HCT116 (cell line): ENCODE data around the gene DNM1. TPM values are rescaled to one million over a fixed set of nuclear protein-coding genes. Genes with fewer than 3 reads are reported as not detected.

Source experiments
- ATAC-seq: fragments of 200-7000 bp; cut with Tn5 transposase; 2 replicates; pipeline ENCODE4 v1.9.1; 2020; ENCODE audit warnings: mild to moderate bottlenecking, moderate library complexity
- BruUV-seq: library from RNA; stranded (reverse); fragments of 400-500 nt; replicated peaks from 2 replicates; lab custom pipeline; 2021; lab: Mats Ljungman, UMichigan
- CTCF ChIA-PET: fragments of 300-600 bp; sonication (Branson Sonifier 250); formaldehyde crosslinking; loops from one replicate; lab custom pipeline; 2021; ENCODE audit warnings: antibody characterized with exemption; lab: Charles Lee
- POLR2A ChIA-PET: fragments of 300-600, 350-600 bp; sonication (Branson Sonifier 250); formaldehyde crosslinking; loops from one replicate; lab custom pipeline; 2021; ENCODE audit warnings: antibody characterized with exemption; lab: Charles Lee
- RAD21 ChIA-PET, 2 experiments: fragments of 300-600 bp; sonication (Branson Sonifier 250); formaldehyde crosslinking; loops; one replicate each; lab custom pipeline; 2023; ENCODE audit warnings: low total read pairs in 2 of 2; ENCODE audit not compliant: uncharacterized antibody in 2 of 2, unreplicated experiment in 2 of 2, low non-redundant PET in 1 of 2; lab: Charles Lee
- DNase-seq: peaks from one replicate; pipeline ENCODE4 v3.0.0-alpha.2; 2010; ENCODE audit warnings: low read depth, low spot score
- H2AFZ ChIP-seq: fragments of 200-600 bp; shearing (Covaris generic), sonication (generic); 2 replicates; pipeline ENCODE4 v1.6.1; 2017; ENCODE audit warnings: low read depth, mixed run types, mixed read lengths, antibody characterized with exemption, low read length; ENCODE audit not compliant: poor library complexity, severe bottlenecking
- H3K27ac ChIP-seq: 2 replicates; pipeline ENCODE4 v1.5.1; 2012; ENCODE audit warnings: low read depth, low read length
- H3K27me3 ChIP-seq: fragments of 200-600 bp; sonication (generic); 2 replicates; pipeline ENCODE4 v1.6.1; 2016; ENCODE audit warnings: mixed run types, low read length, mixed read lengths; ENCODE audit not compliant: insufficient read depth
- H3K36me3 ChIP-seq, 2 experiments: fragments of 200-500 bp in 1 of 2; fragments of 200-600 bp in 1 of 2; sonication (Bioruptor generic) in 1 of 2; sonication (generic) in 1 of 2; 2 replicates each; pipeline versions ENCODE4 v1.5.1 to v1.6.1; 2014 to 2016; ENCODE audit warnings: low read length in 2 of 2, inconsistent platforms in 1 of 2, mixed read lengths in 1 of 2, mixed run types in 1 of 2; ENCODE audit not compliant: insufficient read depth in 2 of 2, control insufficient read depth in 1 of 2
- H3K4me1 ChIP-seq, 2 experiments: fragments of 200-600 bp in 1 of 2; sonication (generic) in 1 of 2; 2 replicates each; pipeline versions ENCODE4 v1.5.1 to v1.6.1; 2012 to 2017; ENCODE audit warnings: low read length in 2 of 2, inconsistent platforms in 1 of 2, mild to moderate bottlenecking in 1 of 2, mixed read lengths in 1 of 2, mixed run types in 1 of 2, moderate library complexity in 1 of 2; ENCODE audit not compliant: insufficient read depth in 2 of 2, control insufficient read depth in 1 of 2
- H3K4me2 ChIP-seq: fragments of 200-600 bp; sonication (generic); 2 replicates; pipeline ENCODE4 v1.6.1; 2017; ENCODE audit warnings: mixed run types, low read length, mixed read lengths
- H3K4me3 ChIP-seq, 2 experiments: fragments of 200-600 bp in 1 of 2; sonication (generic) in 1 of 2; replicated peaks in 1 of 2; 2 replicates each; pipeline ENCODE4 v1.5.1; 2011 to 2016; ENCODE audit warnings: low read length in 2 of 2, control low read depth in 1 of 2, low read depth in 1 of 2, mild to moderate bottlenecking in 1 of 2, mixed read lengths in 1 of 2, mixed run types in 1 of 2
- H3K79me2 ChIP-seq: fragments of 200-600 bp; sonication (generic); 2 replicates; pipeline ENCODE4 v1.6.1; 2017; ENCODE audit warnings: mild to moderate bottlenecking, mixed run types, low read length, moderate library complexity, mixed read lengths; ENCODE audit not compliant: insufficient read depth
- H3K9ac ChIP-seq: fragments of 200-600 bp; sonication (generic); 2 replicates; pipeline ENCODE4 v1.6.1; 2016; ENCODE audit warnings: low read length, mixed read lengths
- H3K9me2 ChIP-seq: fragments of 200-600 bp; sonication (generic), shearing (Covaris generic); 2 replicates; pipeline ENCODE4 v1.6.1; 2017; ENCODE audit warnings: mixed run types, mild to moderate bottlenecking, moderate library complexity; ENCODE audit not compliant: insufficient read depth
- H3K9me3 ChIP-seq, 2 experiments: fragments of 200-500 bp in 1 of 2; fragments of 200-600 bp in 1 of 2; sonication (Bioruptor generic) in 1 of 2; sonication (generic) in 1 of 2; 2 replicates each; pipeline ENCODE4 v1.6.1; 2014 to 2017; ENCODE audit warnings: low read length in 2 of 2, mixed read lengths in 2 of 2, inconsistent platforms in 1 of 2, low read depth in 1 of 2, mild to moderate bottlenecking in 1 of 2, mixed run types in 1 of 2, moderate library complexity in 1 of 2; ENCODE audit not compliant: control insufficient read depth in 1 of 2, insufficient read depth in 1 of 2
- H4K20me1 ChIP-seq: fragments of 200-600 bp; sonication (generic), shearing (Covaris generic); 2 replicates; pipeline ENCODE4 v1.6.1; 2017; ENCODE audit warnings: mixed run types, mild to moderate bottlenecking, moderate library complexity; ENCODE audit not compliant: insufficient read depth
- ATF3 ChIP-seq: IDR thresholded peaks from 2 replicates; pipeline ENCODE4 v1.6.1; 2012
- CBX3 ChIP-seq: IDR thresholded peaks from 2 replicates; pipeline ENCODE4 v1.6.1; 2012; ENCODE audit warnings: low read depth
- CEBPB ChIP-seq: IDR thresholded peaks from 2 replicates; pipeline ENCODE4 v1.6.1; 2012; ENCODE audit warnings: low read depth
- ELF1 ChIP-seq: IDR thresholded peaks from 2 replicates; pipeline ENCODE4 v1.6.1; 2012; ENCODE audit warnings: low read depth, borderline replicate concordance
- EZH2 ChIP-seq: fragments of 200-600 bp; sonication (generic); IDR thresholded peaks from 2 replicates; pipeline ENCODE4 v1.6.1; 2017; ENCODE audit warnings: antibody characterized with exemption, mixed run types
- EZH2phosphoT487 ChIP-seq: fragments of 200-600 bp; IDR thresholded peaks from 2 replicates; pipeline ENCODE4 v1.6.1; 2018; ENCODE audit warnings: antibody characterized with exemption, borderline replicate concordance
- FOSL1 ChIP-seq: IDR thresholded peaks from 2 replicates; pipeline ENCODE4 v1.6.1; 2012; ENCODE audit warnings: low read depth
- JUND ChIP-seq: IDR thresholded peaks from 2 replicates; pipeline ENCODE4 v1.6.1; 2012
- POLR2A ChIP-seq: IDR thresholded peaks from 2 replicates; pipeline ENCODE4 v1.7.0; 2011; ENCODE audit warnings: borderline replicate concordance; ENCODE audit not compliant: insufficient read depth, insufficient read length; ENCODE audit errors: extremely low read depth
- POLR2AphosphoS5 ChIP-seq: IDR thresholded peaks from 2 replicates; pipeline ENCODE4 v1.6.1; 2011; ENCODE audit warnings: mild to moderate bottlenecking, low read depth, low read length, moderate library complexity
- RAD21 ChIP-seq: IDR thresholded peaks from 2 replicates; pipeline ENCODE4 v1.6.1; 2012; ENCODE audit warnings: low read depth, mild to moderate bottlenecking
- REST ChIP-seq: IDR thresholded peaks from 2 replicates; pipeline ENCODE4 v1.6.1; 2012; ENCODE audit warnings: low read depth
- SIN3A ChIP-seq: IDR thresholded peaks from 2 replicates; pipeline ENCODE4 v1.6.1; 2012; ENCODE audit warnings: low read depth
- SP1 ChIP-seq: IDR thresholded peaks from 2 replicates; pipeline ENCODE4 v1.6.1; 2012; ENCODE audit warnings: low read depth
- SRF ChIP-seq: IDR thresholded peaks from 2 replicates; pipeline ENCODE4 v1.6.1; 2012; ENCODE audit warnings: low read depth
- TCF7L2 ChIP-seq: IDR thresholded peaks from 2 replicates; pipeline ENCODE4 v1.7.0; 2011; ENCODE audit warnings: borderline replicate concordance, inconsistent platforms; ENCODE audit not compliant: insufficient read depth, insufficient read length; ENCODE audit errors: extremely low read depth
- YY1 ChIP-seq: IDR thresholded peaks from 2 replicates; pipeline ENCODE4 v1.6.1; 2011; ENCODE audit warnings: low read length, low read depth, moderate library complexity, mild to moderate bottlenecking; ENCODE audit not compliant: insufficient replicate concordance; ENCODE audit errors: extremely low read depth
- ZBTB33 ChIP-seq: IDR thresholded peaks from 2 replicates; pipeline ENCODE4 v1.6.1; 2011; ENCODE audit warnings: mild to moderate bottlenecking, low read length, moderate library complexity; ENCODE audit not compliant: insufficient replicate concordance; ENCODE audit errors: extremely low read depth
- ZFX ChIP-seq: fragments of 450-650 bp; IDR thresholded peaks from 2 replicates; pipeline ENCODE4 v1.6.1; 2017
- ZNF274 ChIP-seq: fragments of 200-500 bp; sonication (Bioruptor generic); IDR thresholded peaks from 2 replicates; pipeline ENCODE4 v1.6.1; 2014; ENCODE audit warnings: mild to moderate bottlenecking, low read depth, low read length, inconsistent platforms
- intact Hi-C: fragments of 100-400 bp; cut with micrococcal nuclease; formaldehyde crosslinking; loops from 2 replicates; pipeline ENCODE4 v1.10.0; 2022
- total RNA-seq: library from RNA; stranded (reverse); gene quantifications from one replicate; pipeline ENCODE4 v1.2.1, GENCODE V29; 2021; ENCODE audit not compliant: unreplicated experiment

DNM1 gene
- total RNA-seq, 1 experiment from 2014 or later = 12.0 TPM

- no peak overlapping the region for H2AFZ ChIP-seq
- BruUV-seq = no TSS peak
- no peaks in the 10 kb centered on the region for H4K20me1 ChIP-seq
- no peak for TF ChIP-seq CEBPB
- no peak for TF ChIP-seq SIN3A
- no peak for TF ChIP-seq ZNF274
- TF ChIP-seq SP1 = no peak
- no peak for TF ChIP-seq EZH2
- TF ChIP-seq ZFX = no peak
- no peak for TF ChIP-seq POLR2A
- TF ChIP-seq CBX3 = no peak
- no peak for TF ChIP-seq FOSL1
- TF ChIP-seq ATF3 = no peak
- no peak for TF ChIP-seq ZBTB33
- TF ChIP-seq JUND = no peak
- no peak for TF ChIP-seq YY1
- TF ChIP-seq POLR2AphosphoS5 = no peak
- TF ChIP-seq TCF7L2 = no peak
- no peak for TF ChIP-seq SRF
- no peak for TF ChIP-seq RAD21
- no peak for TF ChIP-seq EZH2phosphoT487
- no peak for TF ChIP-seq REST
- TF ChIP-seq ELF1 = no peak
- TF ChIP-seq, all 23 proteins: peak for 0
- intact Hi-C loops = loop anchor here (10.0 kb wide), 1 partner anchor 261 kb away; the partner anchor contains the start of gene SPTAN1
- no peak overlapping the region for H3K4me3 ChIP-seq
- H3K4me1 ChIP-seq = peaks cover 5 to 24% of the 10 kb centered on the region in 2 experiments; a peak in 3 of 4 replicates
- no peak for ATAC-seq
- ChIA-PET CTCF (interaction anchor here (0.7 to 4.3 kb wide), 6 partner anchors 39 to 341 kb away, joined by 3 to 40 read pairs (median 8); no protein-coding TSS in a partner anchor), RAD21 (no interaction called here), POLR2A (no interaction called here)
- no peak overlapping the region for H3K4me2 ChIP-seq
- no peak overlapping the region for H3K27ac ChIP-seq
- no peaks in the 10 kb centered on the region for H3K27me3 ChIP-seq
- H3K36me3 ChIP-seq = no peaks in the 10 kb centered on the region
- H3K9me2 ChIP-seq = no peaks in the 10 kb centered on the region
- H3K79me2 ChIP-seq = no peaks in the 10 kb centered on the region
- H3K9me3 ChIP-seq = no peaks in the 10 kb centered on the region
- H3K9ac ChIP-seq = no peak overlapping the region
- DNase-seq = no peak
Measured at GRCh38 chr9:128294142-128294541, 91.0 kb downstream of the DNM1 start.
